HG02943 (cell line): ENCODE measurements around the gene MED12L.

Source experiments
- ATAC-seq: cut with Tn5 transposase; IDR thresholded peaks from one replicate; pipeline ENCODE4 v1.9.1; 2021; ENCODE audit warnings: mild to moderate bottlenecking, low read depth, moderate library complexity; ENCODE audit not compliant: unreplicated experiment

MED12L gene

DNA sequence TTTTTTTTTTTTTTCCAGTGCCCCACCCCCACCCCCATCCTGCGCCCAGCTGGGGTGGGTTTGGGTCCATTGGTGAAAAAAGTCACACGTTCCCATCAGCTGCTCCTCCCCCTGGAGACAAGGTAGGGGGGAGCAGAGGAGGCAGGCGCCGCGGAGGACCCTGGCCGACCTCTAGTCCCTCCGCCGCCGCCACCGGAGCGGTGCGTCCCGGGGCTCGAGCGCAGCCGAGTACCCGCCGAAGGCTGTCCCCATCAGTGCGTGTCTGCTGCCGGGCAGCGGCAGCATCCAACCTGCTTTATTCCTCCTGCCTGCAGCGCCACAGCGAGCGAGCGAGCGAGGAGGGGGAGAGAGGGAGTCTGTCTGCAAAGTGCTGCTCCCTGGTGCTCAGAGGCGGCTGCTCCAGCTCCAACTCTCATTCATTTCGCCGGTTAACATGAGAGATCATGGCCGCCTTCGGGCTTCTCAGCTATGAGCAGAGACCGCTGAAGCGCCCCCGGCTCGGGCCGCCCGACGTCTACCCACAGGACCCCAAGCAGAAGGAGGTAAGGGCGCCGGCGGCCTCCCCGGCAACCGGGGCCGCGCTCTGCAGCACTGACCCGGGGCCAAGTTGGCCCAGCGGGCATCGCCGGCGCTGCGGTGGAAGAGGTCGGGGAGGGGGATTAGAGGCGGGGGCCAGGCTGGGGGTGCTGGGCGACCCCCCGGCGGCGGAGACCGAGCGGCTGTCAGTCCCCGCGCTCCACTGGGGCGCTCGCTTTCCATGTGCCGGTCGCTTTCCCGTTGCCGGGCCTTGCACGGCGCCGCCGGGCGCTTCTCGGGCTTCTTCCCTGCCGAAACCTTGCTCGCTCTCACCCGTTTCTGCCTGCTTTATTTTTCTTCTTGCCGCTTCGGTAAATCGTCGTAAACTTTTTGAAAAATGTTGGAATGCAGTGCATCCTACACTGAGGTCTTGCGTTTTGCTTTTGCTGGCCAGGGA lies 1.3 kb downstream of the MED12L start:
- no peak for ATAC-seq

DNA sequence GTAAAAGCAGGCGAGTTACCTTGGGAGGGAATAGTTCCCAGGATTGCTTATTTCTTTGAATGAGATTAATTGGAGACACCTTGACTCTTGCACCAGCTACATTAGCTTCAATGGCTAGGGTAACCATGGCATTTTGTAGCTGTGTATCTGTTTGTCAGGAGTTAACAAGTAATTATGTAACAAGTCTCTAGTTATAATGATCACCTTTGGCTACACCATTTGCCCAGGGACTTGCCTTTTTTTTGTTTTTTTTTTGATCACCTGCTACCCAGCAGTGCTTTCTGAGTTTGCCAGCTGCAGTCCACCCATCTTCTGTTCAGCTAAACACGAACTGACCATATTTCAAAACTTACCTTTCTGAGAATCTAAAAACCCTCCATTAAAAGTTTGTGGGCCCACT lies 2.2 kb downstream of the MED12L start:
- ATAC-seq: no peak

DNA sequence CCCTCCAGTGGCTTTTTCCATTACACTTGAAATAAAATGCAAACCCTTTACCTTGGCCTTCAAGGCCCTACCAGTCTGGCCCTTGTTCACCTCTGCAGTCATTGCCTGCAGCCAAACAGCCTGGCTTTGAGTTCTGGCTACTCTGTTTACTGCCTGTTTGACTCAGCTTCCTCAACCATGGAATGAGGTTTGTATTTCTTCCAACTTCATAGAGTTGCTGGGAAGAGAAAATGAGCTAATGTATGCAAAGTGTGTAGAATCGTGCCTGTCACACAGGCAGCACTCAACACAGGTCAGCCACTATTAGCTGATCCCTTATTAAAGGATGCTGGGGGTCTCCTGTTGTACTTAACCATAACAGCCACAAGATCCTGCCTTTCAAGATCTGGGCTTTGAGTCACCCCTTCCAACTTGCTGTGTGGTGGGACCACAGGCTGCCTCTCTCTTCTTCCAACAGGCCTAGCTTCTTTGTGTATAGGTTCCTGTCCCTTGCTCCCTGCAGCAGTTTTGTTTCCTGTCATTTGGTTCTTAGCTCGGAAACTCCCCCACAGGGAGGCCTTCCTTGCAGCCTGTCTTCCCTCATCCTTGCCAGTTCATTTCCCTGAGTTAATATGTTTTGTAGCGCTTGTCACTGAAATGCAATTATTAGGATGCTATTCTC lies 6.4 kb downstream of the MED12L start:
- ATAC-seq: no peak

DNA sequence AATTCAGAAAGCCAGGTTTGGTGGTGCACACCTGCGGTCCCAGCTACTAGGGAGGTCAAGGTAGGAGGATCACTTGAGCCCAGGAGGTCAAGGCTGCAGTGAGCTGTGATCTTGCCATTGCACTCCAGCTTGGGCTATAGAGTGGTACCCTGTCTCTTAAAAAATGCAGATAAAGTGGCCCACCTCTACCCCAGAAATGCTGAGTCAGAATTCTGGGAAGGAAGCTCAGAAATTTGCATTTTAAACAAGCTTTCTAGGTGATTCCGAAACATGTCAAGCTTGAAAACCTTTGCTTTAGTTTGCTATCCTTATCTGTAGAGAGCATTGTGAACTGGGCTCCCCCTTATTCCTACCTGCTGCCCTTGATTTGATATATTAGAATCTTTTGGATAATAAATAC lies 7.7 kb downstream of the MED12L start:
- no peak for ATAC-seq

DNA sequence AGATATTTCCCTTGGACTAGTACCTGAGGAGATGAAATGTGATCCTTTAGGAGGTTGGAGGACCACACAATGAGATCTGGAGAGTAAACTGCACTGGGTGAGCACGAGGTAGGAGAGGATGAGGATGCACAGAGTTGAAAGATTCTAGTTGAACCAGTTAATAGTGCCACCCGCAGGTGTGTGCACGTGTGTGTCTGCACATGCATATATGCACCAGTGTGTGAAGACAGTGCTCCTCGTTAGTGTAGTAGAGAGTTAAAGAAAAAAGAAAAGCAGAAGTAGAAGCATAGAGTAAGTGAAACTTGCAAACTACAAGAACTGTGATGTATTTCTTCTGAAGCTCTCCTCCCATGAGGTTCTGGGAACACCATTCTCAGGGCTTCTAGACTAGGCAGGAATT lies 8.4 kb downstream of the MED12L start:
- ATAC-seq: no peak

DNA sequence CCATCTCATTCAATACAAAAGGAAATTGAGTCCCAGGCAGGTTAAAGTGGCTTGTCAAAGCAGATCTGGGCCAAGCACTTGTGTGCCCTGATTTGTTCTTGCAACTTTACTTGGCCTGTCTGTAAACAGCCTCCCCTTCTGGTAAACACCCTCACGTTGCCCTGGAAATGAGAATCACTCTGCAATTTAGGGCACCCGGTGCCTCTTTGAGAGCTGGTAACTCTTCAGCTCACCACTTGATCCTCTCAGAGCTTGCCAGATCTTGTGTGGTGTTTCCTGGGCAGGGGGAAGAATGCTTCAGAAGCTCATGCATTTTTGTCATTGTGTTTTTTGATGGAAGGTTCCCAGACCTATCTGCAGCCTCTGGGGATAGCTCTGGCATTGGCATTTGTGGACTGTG lies 11.3 kb downstream of the MED12L start:
- no peak for ATAC-seq

DNA sequence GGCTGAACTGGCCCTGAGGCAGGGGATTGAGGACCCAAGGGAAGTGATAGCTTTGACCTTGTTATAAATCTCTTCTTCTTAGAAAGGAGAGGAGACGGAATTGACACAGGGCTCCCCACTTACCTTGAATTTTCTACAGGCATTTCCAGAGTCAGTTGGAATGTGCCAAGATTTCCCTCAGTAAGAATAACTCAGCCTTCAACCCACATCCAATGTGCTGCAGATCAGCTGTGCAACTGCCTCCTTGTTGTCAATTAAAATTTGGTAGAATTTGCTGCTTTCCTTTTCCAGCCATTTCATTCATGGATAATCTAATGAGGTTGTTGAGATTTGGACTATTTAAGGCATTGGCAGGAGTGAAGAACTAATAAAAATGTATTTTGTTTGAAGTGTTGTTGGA lies 14.6 kb downstream of the MED12L start:
- no peak for ATAC-seq

DNA sequence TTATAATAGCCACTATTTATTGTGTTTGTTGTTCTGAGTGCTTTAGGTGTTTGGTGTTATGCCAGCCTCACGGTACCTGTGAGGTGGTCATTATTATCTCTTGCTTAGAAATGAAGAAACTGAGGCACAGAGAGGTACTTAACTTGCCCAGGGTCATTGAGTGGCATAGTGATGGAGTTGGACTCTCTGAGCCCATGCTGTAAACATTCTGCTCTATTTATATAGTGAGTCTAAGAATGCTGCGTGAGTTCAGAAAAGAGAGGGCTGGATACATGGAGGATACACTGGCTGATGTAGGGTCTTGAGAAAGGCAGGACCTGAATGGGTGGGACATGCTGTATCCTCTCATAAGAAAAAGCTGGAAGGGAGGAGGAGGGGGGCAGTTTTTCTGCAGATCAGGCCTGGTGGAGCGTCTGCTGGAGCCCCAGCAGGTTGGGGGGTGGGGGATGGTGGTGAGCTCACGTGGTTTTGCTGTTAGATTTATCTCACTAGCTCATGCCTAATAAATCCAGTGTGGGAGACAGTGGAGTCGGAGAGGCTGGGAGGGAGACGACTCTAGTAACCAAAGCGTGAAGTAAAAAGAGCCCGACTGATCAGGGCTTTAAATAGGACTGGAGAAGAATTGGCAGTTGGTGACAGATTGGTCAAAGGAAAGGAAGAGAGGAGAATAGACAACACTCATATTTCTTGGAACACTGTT lies 16.0 kb downstream of the MED12L start:
- ATAC-seq: no peak

DNA sequence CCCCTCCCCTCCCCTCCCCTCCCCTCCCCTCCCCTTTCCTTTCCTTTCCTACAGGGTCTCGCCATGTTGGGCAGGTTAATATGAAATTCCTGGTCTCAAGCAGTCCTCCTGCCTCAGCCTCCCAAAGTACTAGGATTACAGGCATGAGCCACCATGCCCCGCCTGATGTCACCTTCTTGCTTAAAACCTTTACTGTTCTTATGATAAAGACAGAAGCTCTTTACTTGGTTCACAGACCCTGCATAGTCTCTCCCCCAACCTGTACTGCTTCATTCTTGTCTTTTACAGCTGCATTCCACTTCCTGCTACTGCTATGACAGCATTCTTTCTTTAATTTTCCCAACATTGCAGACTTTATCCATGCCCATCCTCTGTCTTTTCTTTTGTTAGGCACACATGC lies 20.8 kb downstream of the MED12L start:
- ATAC-seq: no peak

DNA sequence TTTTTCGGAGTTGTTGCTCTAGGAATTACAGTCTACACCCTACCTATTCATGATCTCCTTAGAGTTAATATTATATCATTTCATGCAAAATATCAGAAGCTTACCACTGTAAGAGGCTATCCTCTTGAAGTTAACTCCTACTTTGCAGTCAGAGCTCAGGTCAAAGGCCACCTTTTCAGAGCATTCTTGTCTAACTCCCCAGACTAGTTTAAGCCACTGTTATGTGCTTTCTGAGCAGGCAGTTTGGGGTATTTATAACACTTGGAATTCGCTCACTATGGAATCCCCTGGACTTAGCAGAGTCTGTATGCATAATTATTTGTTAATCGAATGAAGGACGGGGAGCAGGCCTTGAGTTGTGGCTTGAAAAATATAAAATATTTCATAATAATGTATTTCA lies 21.7 kb downstream of the MED12L start:
- ATAC-seq: no peak

DNA sequence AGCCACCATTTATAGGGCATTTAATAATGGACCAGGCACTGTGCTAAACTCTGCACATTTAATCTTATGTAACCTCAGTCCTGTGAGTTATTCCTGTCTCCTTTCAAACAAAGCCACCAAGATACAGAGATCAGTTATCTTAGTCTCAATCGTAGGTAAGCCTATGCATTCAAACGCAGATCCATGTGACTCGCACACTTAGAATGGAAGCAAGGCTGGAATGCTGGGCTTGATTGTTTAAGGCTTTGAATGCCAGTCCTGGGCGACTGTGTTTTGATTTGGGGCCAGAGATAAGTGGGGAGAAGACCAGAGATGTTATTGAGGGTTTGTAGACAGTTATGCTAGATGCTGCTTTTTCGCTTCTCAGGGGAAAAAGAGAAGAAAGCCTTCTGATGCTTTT lies 22.2 kb downstream of the MED12L start:
- ATAC-seq: no peak

DNA sequence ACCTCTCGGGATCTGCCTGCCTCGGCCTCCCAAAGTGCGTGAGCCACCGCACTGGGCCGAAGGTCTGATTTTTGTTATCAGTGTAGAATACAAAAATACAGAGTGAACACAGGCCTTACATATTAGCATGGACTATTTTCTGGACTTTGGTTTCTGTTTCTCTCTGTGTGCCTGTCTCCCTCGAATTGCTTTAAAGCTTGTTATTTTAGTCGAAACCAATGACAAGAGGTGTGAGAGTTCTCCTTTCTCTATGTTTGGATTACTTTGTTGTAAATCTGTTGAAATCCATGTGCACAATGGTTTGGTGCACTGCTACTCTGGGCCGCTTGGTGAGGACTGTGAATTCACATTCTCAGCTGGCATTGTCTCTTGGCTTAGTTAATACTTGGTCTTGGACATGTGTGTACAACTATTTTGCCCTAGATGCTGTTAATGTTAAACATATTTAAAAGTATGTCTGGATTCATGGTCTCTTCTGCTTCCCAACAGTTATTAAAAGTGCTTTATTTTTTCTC lies 23.9 kb downstream of the MED12L start:
- ATAC-seq: no peak

DNA sequence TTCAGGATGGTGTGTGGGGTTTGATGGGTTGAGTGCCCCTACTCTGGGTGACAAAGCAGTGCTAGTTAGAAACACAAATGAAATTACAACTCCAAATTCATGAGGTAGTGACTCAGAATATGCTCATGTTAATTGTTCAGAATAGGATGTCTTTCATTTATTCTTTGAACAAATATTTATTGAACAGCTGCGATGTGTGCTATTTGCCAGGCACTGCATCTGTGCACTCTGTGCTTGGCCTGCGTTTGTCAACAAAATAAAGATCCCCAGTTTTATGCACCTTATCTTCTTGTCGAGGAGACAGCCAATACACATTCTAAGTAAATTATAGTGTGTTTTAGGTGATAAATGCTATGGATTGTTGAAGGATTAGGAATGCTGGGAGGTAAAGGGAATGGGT lies 27.3 kb downstream of the MED12L start:
- no peak for ATAC-seq

DNA sequence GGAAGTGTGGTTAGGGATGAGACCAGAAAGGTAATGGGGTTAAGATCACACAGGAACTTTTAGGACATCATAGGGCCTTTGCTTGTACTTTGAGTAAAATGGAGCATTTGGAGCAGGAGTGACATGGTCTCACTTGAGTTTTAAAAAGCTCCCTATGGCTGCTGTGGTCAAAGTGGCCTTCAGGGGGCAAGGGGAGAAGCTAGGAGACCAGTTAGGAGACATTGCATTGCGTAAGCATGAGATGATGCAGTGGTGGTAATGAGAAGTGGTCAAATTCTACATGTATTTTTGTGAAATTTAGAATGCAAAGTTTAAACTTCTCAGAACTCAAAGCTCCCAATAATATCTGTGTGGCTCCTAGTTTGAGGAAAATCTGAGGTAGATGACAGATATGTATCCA lies 27.9 kb downstream of the MED12L start:
- no peak for ATAC-seq

DNA sequence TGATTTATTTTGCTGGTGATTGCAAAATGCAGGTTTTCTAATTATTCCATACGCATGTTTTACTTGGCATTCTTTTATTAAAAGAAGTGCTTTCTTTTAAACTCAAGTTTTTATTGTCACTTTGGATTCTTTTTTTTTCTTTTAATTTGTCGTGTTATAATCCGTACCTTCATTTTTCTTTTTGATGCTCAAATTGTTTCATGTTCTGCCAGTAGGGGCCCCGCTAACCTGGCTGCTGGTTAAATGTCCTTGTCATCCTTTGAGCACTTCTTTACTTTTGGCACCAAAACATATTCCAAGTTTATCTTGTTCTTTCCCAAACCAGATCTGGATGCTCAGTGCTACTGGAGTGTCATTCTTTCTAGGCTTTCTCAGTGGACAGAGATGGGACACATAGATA lies 31.6 kb downstream of the MED12L start:
- no peak for ATAC-seq

DNA sequence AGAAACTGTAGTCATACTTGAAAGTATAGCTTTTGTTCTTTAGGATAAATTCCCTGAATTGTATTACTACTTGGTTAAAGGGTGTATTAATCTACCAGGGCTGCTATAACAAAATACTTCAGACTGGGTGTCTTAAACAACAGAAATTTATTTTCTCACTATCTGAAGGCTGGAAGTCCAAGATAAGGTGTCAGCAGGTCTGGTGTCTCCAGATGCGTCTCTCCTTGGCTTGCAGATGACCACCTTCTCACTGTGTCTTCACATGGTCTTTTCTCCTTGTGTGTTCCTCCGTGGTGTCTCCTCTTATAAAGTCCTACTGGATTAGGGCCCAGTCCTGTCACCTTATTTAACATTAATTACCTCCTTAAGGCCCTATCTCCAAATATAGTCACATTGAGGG lies 33.7 kb downstream of the MED12L start:
- ATAC-seq: no peak

DNA sequence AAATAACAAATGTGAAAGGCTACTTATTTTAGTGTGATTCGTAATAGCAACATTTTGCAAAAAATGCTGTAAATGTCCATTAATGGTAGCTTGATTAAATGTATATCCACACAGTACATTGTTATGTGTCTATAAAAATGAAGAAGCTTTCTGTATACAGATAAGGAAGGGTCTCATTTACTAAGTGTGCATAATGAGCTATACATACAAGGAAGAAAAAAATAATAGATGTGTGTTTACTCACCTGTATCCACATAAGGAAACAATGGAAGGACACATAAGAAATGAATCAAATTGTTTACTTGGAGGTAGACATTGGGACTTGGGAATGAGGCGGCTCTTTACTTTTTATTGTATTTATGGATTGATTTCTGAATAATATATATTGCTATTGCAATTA lies 34.9 kb downstream of the MED12L start:
- no peak for ATAC-seq

DNA sequence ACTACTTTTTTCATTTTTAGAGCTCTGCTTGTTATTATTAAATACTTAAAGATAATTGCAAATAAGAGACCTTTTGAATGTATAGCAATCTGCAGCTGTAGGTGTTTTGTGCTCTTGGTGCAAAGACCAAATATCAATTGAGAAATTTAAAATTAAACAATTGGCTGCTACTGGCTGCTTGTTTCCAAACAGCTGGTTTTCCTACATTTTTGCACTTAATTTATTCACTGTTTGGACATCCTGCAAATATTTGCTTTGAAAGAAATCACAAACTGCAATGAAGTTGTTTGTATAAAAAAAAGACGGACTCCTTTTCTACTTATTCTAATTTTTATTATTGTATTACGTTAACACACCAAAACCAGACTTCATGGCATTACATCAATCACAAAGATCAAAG lies 35.6 kb downstream of the MED12L start:
- no peak for ATAC-seq

DNA sequence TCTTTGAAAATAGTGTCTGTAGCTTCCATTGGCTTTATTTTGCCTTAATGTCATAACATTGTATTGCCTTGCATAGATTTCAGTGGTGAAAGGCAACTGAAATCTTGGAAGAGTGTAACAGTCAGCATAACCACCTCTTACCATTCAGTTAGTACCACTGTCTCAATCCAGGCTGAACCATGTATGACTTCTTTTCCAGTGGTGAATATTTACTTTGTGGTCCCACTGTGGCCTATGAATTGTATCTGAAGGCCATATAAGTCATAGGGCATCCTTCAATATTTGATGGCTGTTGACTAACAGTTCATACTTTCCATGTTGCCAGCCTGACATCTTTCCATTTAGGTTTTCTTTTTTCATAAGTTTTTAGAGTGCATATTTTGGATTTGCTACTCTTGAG lies 38.4 kb downstream of the MED12L start:
- no peak for ATAC-seq

DNA sequence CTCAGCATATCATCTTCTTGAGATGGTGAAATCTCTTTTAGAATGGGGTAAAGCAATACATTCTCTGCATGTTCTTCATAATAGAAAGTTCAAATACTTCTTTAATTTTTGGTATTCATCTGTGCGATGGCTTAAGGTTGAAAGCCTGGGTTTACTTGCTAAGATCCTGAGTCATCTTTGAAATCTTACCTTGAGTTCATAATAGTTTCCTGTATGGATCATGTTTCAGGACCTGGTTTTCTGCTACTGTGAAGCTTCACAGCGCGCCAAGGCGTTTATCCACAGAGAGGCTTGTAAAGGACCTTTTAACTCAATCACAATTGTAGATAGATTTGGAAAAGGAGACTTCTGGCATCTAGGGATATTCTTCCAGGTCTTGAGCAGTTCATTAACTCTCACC lies 39.0 kb downstream of the MED12L start:
- ATAC-seq: no peak

DNA sequence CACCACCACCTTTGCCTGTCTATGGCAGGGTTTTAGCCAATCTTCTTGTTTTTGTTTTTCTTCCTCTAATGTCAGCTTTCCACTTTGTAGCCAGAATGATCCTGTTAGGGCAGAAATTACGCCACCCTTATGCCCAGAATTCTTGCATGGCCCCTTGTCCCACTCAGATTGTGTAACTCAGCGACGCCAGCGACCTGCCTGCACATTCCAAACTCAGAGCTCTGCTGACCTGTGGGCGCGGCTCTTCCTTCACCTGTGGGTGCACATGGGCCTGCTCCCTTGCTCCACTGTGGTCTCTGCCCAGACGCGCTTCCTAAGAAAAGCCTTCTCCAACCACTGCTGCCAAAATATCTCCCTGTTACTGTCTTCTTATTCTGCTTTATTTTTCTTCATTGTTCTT lies 45.0 kb downstream of the MED12L start:
- ATAC-seq: no peak
